Measurements from ENCODE around the gene PHACTR1. TPM values are rescaled to one million over a fixed set of nuclear protein-coding genes. Genes with fewer than 3 reads are reported as not detected.

PHACTR1 gene
- total and polyA plus RNA-seq, 2 experiments from 2014 or later: 0.65 to 3.2 TPM

GRCh38 chr6:13119549-13119948 is 403.0 kb downstream of the PHACTR1 start:
- Histone ChIP-seq H3F3A (ENCODE audit: insufficient read depth) (no peaks in the 10 kb centered on the region), H3K27ac (no peak overlapping the region), H3K9me2 (ENCODE audit: insufficient read depth) (no peaks in the 10 kb centered on the region), H3K4me3 (no peak overlapping the region), H3K27me3 (replicated peaks; ENCODE audit: insufficient read depth) (no peaks in the 10 kb centered on the region; the same call in 1 of the 2 replicates), H3K9ac (no peak overlapping the region), H3K9me3 (ENCODE audit: low read depth) (no peaks in the 10 kb centered on the region), H3K79me2 (ENCODE audit: insufficient read depth) (no peaks in the 10 kb centered on the region), H4K20me1 (ENCODE audit: insufficient read depth) (no peaks in the 10 kb centered on the region), H3K4me1 (ENCODE audit: insufficient read depth) (no peaks in the 10 kb centered on the region), H3K4me2 (ENCODE audit: unreplicated experiment) (no peak overlapping the region), H3K36me3 (ENCODE audit: low read depth) (no peaks in the 10 kb centered on the region), H2AFZ (no peak overlapping the region)
- 64 to 65% methylated on average over 5 of the region's 5 CpGs for WGBS, 2 experiments (ENCODE audit: low coverage in 1 of 2, low lambda C conversion rate in 2 of 2, missing lambda C conversion rate in 2 of 2)
- in situ Hi-C loops (cut with MboI): no loop called here
- TF ChIP-seq EZH2phosphoT487 (IDR thresholded peaks at IDR 0.05; ENCODE audit: insufficient read depth, low read depth): no peak
- no peak for DNase-seq

- Histone ChIP-seq H3K9me3 (ENCODE audit: low read depth) (no peaks in the 10 kb centered on the region), H4K20me1 (ENCODE audit: insufficient read depth) (no peaks in the 10 kb centered on the region), H3K4me3 (no peak overlapping the region), H2AFZ (no peak overlapping the region), H3K9me2 (ENCODE audit: insufficient read depth) (no peaks in the 10 kb centered on the region), H3K27me3 (replicated peaks; ENCODE audit: insufficient read depth) (no peaks in the 10 kb centered on the region; the same call in 1 of the 2 replicates), H3K79me2 (ENCODE audit: insufficient read depth) (no peaks in the 10 kb centered on the region), H3F3A (ENCODE audit: insufficient read depth) (no peaks in the 10 kb centered on the region), H3K9ac (no peak overlapping the region), H3K27ac (no peak overlapping the region), H3K4me1 (ENCODE audit: insufficient read depth) (no peaks in the 10 kb centered on the region), H3K36me3 (ENCODE audit: low read depth) (no peaks in the 10 kb centered on the region), H3K4me2 (ENCODE audit: unreplicated experiment) (no peak overlapping the region)
- DNase-seq: no peak
- WGBS, 2 experiments (ENCODE audit: low coverage in 1 of 2, low lambda C conversion rate in 2 of 2, missing lambda C conversion rate in 2 of 2): 54 to 61% methylated on average over 9 of the region's 9 CpGs
- in situ Hi-C loops (cut with MboI): no loop called here
- no peak for TF ChIP-seq EZH2 (IDR thresholded peaks at IDR 0.05; ENCODE audit: insufficient read depth, poor library complexity, severe bottlenecking)
- TF ChIP-seq EZH2phosphoT487 (IDR thresholded peaks at IDR 0.05; ENCODE audit: insufficient read depth, low read depth): no peak
These were observed 404.2 kb downstream of the PHACTR1 start for GRCh38 chr6:13120483-13121482.

- no peaks in the 10 kb centered on the region for H3K36me3 ChIP-seq (ENCODE audit: low read depth)
- WGBS, 2 experiments (ENCODE audit: low coverage in 1 of 2, low lambda C conversion rate in 2 of 2, missing lambda C conversion rate in 2 of 2): 36 to 46% methylated on average over 2 of the region's 2 CpGs
These were observed 407.6 kb downstream of the PHACTR1 start for GRCh38 chr6:13124131-13124530.

DNA sequence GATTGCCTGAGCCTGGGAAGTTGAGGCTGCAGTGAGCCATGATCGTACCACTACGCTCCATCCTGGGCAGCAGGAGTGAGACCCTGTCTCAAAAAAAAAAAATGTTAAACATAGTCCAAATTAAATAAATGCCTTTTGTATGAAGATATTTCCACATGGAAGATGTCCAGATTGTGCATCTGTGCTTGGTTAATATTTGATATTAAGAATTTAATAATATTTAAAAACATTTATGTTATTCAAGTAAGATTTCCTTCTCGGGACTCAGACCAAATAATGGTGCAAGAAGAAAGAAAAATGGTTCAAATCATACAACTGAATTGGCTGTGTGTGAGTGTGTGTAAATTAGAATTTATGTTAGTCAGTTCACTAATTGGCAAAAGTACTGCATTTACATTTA is 409.3 kb downstream of the PHACTR1 start:
- Histone ChIP-seq H2AFZ (no peak overlapping the region), H3K27ac (no peak overlapping the region), H3K27me3 (replicated peaks; ENCODE audit: insufficient read depth) (no peaks in the 10 kb centered on the region), H4K20me1 (ENCODE audit: insufficient read depth) (no peaks in the 10 kb centered on the region), H3K9me2 (ENCODE audit: insufficient read depth) (no peaks in the 10 kb centered on the region), H3F3A (ENCODE audit: insufficient read depth) (no peaks in the 10 kb centered on the region), H3K9me3 (ENCODE audit: low read depth) (no peaks in the 10 kb centered on the region), H3K4me1 (ENCODE audit: insufficient read depth) (no peaks in the 10 kb centered on the region), H3K79me2 (ENCODE audit: insufficient read depth) (no peaks in the 10 kb centered on the region), H3K4me2 (ENCODE audit: unreplicated experiment) (no peak overlapping the region), H3K4me3 (no peak overlapping the region), H3K36me3 (ENCODE audit: low read depth) (no peaks in the 10 kb centered on the region), H3K9ac (no peak overlapping the region)
- no peak for TF ChIP-seq EZH2 (IDR thresholded peaks at IDR 0.05; ENCODE audit: insufficient read depth, poor library complexity, severe bottlenecking)
- no peak for TF ChIP-seq EZH2phosphoT487 (IDR thresholded peaks at IDR 0.05; ENCODE audit: insufficient read depth, low read depth)
- no peak for DNase-seq
- 84% methylated on average over 3 of the region's 3 CpGs for WGBS, 2 experiments (ENCODE audit: low coverage in 1 of 2, low lambda C conversion rate in 2 of 2, missing lambda C conversion rate in 2 of 2)
- in situ Hi-C loops (cut with MboI): no loop called here

More at GRCh38 chr6:13124131-13124530, 407.6 kb downstream of the PHACTR1 start:
- H3K4me1 ChIP-seq (ENCODE audit: insufficient read depth): no peaks in the 10 kb centered on the region
- TF ChIP-seq EZH2 (IDR thresholded peaks at IDR 0.05; ENCODE audit: insufficient read depth, poor library complexity, severe bottlenecking) (no peak), EZH2phosphoT487 (IDR thresholded peaks at IDR 0.05; ENCODE audit: insufficient read depth, low read depth) (no peak)
- H3K4me3 ChIP-seq: no peak overlapping the region
- H4K20me1 ChIP-seq (ENCODE audit: insufficient read depth): no peaks in the 10 kb centered on the region
- in situ Hi-C loops (cut with MboI): no loop called here
- no peak overlapping the region for H2AFZ ChIP-seq
- DNase-seq: no peak
- no peak overlapping the region for H3K27ac ChIP-seq
- no peaks in the 10 kb centered on the region for H3K27me3 ChIP-seq (replicated peaks; ENCODE audit: insufficient read depth)
- H3F3A ChIP-seq (ENCODE audit: insufficient read depth): no peaks in the 10 kb centered on the region
- H3K4me2 ChIP-seq (ENCODE audit: unreplicated experiment): no peak overlapping the region
- no peaks in the 10 kb centered on the region for H3K9me3 ChIP-seq (ENCODE audit: low read depth)
- no peaks in the 10 kb centered on the region for H3K79me2 ChIP-seq (ENCODE audit: insufficient read depth)
- no peaks in the 10 kb centered on the region for H3K9me2 ChIP-seq (ENCODE audit: insufficient read depth)
- H3K9ac ChIP-seq: no peak overlapping the region

Measured in GM23248 (cell line).